Neuronal stem cell (in vitro differentiated cells): ENCODE results near the gene PDK1. TPM values are rescaled to one million over a fixed set of nuclear protein-coding genes. Genes with fewer than 3 reads are reported as not detected.

ENCODE experiments used
- small RNA-seq: library from polyadenylated mRNA; stranded (forward); fragments of <200 nt; extraction: miRNeasy Mini kit (QIAGEN cat#:217004); gene quantifications from one replicate; pipeline ENCODE3, GENCODE V24; 2013; ENCODE audit not compliant: insufficient read depth

PDK1 gene

Small RNAs within 50 kb of the gene (small RNA-seq; reads per million reads assigned to genes)
- gene RF00019 = not detected
